ENCODE measurements around the gene TAF1A. TPM values are rescaled to one million over a fixed set of nuclear protein-coding genes. Genes with fewer than 3 reads are reported as not detected.

TAF1A gene
- total and polyA plus RNA-seq, 2 donors (not counting 1 experiment from before 2014, with no cell fraction given): 7.2 to 15.2 TPM

- no peak overlapping the region for H3K9ac ChIP-seq (ENCODE audit: insufficient read depth, low read length)
- H3K4me1 ChIP-seq (ENCODE audit: control insufficient read depth, extremely low read depth, insufficient read depth, low read length): no peaks in the 10 kb centered on the region
- H4K20me1 ChIP-seq (ENCODE audit: control insufficient read depth, extremely low read depth, insufficient read depth, low read length): no peaks in the 10 kb centered on the region
- no peak for TF ChIP-seq EZH2 (IDR thresholded peaks at IDR 0.05; ENCODE audit: low read length, missing control alignments)
- TF ChIP-seq CTCF (conservative IDR thresholded peaks at IDR 0.05 in 1 of 2, IDR thresholded peaks at IDR 0.05 in 1 of 2; ENCODE audit: low read depth in 1 of 2, low read length in 2 of 2): no peak
- no peak for DNase-seq (ENCODE audit: low read depth in 2 of 2)
- no peak overlapping the region for H3K4me2 ChIP-seq (ENCODE audit: extremely low read depth, insufficient read depth, low read length)
- no peaks in the 10 kb centered on the region for H3K36me3 ChIP-seq (ENCODE audit: control insufficient read depth, insufficient read depth, low read length)
- H3K79me2 ChIP-seq (ENCODE audit: control insufficient read depth, insufficient read depth, low read length): no peaks in the 10 kb centered on the region
- no peak overlapping the region for H3K27ac ChIP-seq (ENCODE audit: insufficient read depth, low read length)
- H3K9me3 ChIP-seq (ENCODE audit: control insufficient read depth, insufficient read depth, low read depth, low read length): no peaks in the 10 kb centered on the region
- H3K27me3 ChIP-seq (ENCODE audit: control insufficient read depth, insufficient read depth, low read length): no peaks in the 10 kb centered on the region
- H3K4me3 ChIP-seq (replicated peaks in 1 of 4; ENCODE audit: control extremely low read depth in 1 of 4, insufficient read depth in 1 of 4, low read depth in 3 of 4, low read length in 4 of 4): no peak overlapping the region
- H2AFZ ChIP-seq (ENCODE audit: low read length): no peak overlapping the region
These were observed 17.0 kb upstream of the TAF1A start for GRCh38 chr1:222606757-222607156.

GRCh38 chr1:222601257-222601656 lies 11.5 kb upstream of the TAF1A start:
- H3K36me3 ChIP-seq (ENCODE audit: control insufficient read depth, insufficient read depth, low read length): no peaks in the 10 kb centered on the region
- H2AFZ ChIP-seq (ENCODE audit: low read length): no peak overlapping the region
- no peaks in the 10 kb centered on the region for H3K4me1 ChIP-seq (ENCODE audit: control insufficient read depth, extremely low read depth, insufficient read depth, low read length)
- H3K4me2 ChIP-seq (ENCODE audit: extremely low read depth, insufficient read depth, low read length): no peak overlapping the region
- H3K27ac ChIP-seq (ENCODE audit: insufficient read depth, low read length): no peak overlapping the region
- H3K79me2 ChIP-seq (ENCODE audit: control insufficient read depth, insufficient read depth, low read length): no peaks in the 10 kb centered on the region
- no peak overlapping the region for H3K4me3 ChIP-seq (replicated peaks in 1 of 4; ENCODE audit: control extremely low read depth in 1 of 4, insufficient read depth in 1 of 4, low read depth in 3 of 4, low read length in 4 of 4)
- no peaks in the 10 kb centered on the region for H3K27me3 ChIP-seq (ENCODE audit: control insufficient read depth, insufficient read depth, low read length)
- TF ChIP-seq CTCF (conservative IDR thresholded peaks at IDR 0.05 in 1 of 2, IDR thresholded peaks at IDR 0.05 in 1 of 2; ENCODE audit: low read depth in 1 of 2, low read length in 2 of 2): no peak
- TF ChIP-seq EZH2 (IDR thresholded peaks at IDR 0.05; ENCODE audit: low read length, missing control alignments): no peak
- no peak for DNase-seq (ENCODE audit: low read depth in 2 of 2)
- H3K9me3 ChIP-seq (ENCODE audit: control insufficient read depth, insufficient read depth, low read depth, low read length): no peaks in the 10 kb centered on the region
- H4K20me1 ChIP-seq (ENCODE audit: control insufficient read depth, extremely low read depth, insufficient read depth, low read length): no peaks in the 10 kb centered on the region
- H3K9ac ChIP-seq (ENCODE audit: insufficient read depth, low read length): no peak overlapping the region

DNA sequence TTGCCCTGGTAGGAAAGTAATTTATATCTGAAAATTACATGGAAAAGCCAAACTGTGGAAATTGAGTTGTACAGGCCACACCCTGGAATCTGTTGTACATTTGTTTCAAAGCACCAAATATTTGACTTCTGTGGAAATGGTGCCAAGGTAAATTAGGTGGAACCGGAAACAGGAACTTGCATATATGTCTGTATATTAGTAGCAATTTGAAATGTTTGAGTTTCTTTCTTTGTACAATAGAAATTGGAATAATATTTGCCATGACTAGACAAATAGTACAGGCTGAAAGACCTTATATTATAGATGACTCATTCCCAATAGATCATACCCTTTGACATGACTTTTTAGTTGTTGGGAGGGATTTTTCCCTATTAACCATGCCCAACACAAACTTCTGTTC lies 10.5 kb upstream of the TAF1A start:
- no peak overlapping the region for H3K4me2 ChIP-seq (ENCODE audit: extremely low read depth, insufficient read depth, low read length)
- H2AFZ ChIP-seq (ENCODE audit: low read length): no peak overlapping the region
- no peaks in the 10 kb centered on the region for H3K27me3 ChIP-seq (ENCODE audit: control insufficient read depth, insufficient read depth, low read length)
- no peak overlapping the region for H3K27ac ChIP-seq (ENCODE audit: insufficient read depth, low read length)
- H3K4me1 ChIP-seq (ENCODE audit: control insufficient read depth, extremely low read depth, insufficient read depth, low read length): no peaks in the 10 kb centered on the region
- H3K36me3 ChIP-seq (ENCODE audit: control insufficient read depth, insufficient read depth, low read length): no peaks in the 10 kb centered on the region
- no peak overlapping the region for H3K4me3 ChIP-seq (replicated peaks in 1 of 4; ENCODE audit: control extremely low read depth in 1 of 4, insufficient read depth in 1 of 4, low read depth in 3 of 4, low read length in 4 of 4)
- no peak overlapping the region for H3K9ac ChIP-seq (ENCODE audit: insufficient read depth, low read length)
- no peak for DNase-seq (ENCODE audit: low read depth in 2 of 2)
- TF ChIP-seq EZH2 (IDR thresholded peaks at IDR 0.05; ENCODE audit: low read length, missing control alignments) (no peak), CTCF (conservative IDR thresholded peaks at IDR 0.05 in 1 of 2, IDR thresholded peaks at IDR 0.05 in 1 of 2; ENCODE audit: low read depth in 1 of 2, low read length in 2 of 2) (no peak)
- H3K9me3 ChIP-seq (ENCODE audit: control insufficient read depth, insufficient read depth, low read depth, low read length): no peaks in the 10 kb centered on the region
- H3K79me2 ChIP-seq (ENCODE audit: control insufficient read depth, insufficient read depth, low read length): no peaks in the 10 kb centered on the region
- no peaks in the 10 kb centered on the region for H4K20me1 ChIP-seq (ENCODE audit: control insufficient read depth, extremely low read depth, insufficient read depth, low read length)
